Naive thymus-derived CD4-positive, alpha-beta T cell (primary cell): ENCODE data around the gene HDAC8. TPM values are rescaled to one million over a fixed set of nuclear protein-coding genes. Genes with fewer than 3 reads are reported as not detected.

Experiments used
- ATAC-seq: fragments of 150-1000 bp; cut with Tn5 transposase; 2 replicates; pipeline ENCODE4 v1.10.0; 2021; ENCODE audit warnings: mild to moderate bottlenecking, moderate library complexity
- CTCF ChIA-PET: fragments of 350-600 bp; sonication (Branson Sonifier 250); formaldehyde crosslinking; loops from one replicate; lab custom pipeline; 2021; ENCODE audit warnings: antibody characterized with exemption; lab: Charles Lee
- POLR2A ChIA-PET: fragments of 350-600 bp; sonication (Branson Sonifier 250); formaldehyde crosslinking; loops from one replicate; lab custom pipeline; 2021; ENCODE audit warnings: antibody characterized with exemption, inconsistent platforms; lab: Charles Lee
- DNase-seq, 9 donors: peaks; one replicate each; pipeline versions ENCODE4 v3.0.0 to v3.0.0-alpha.2; 2020 to 2022; ENCODE audit warnings: mixed read lengths in 1 of 9
- H3K27ac ChIP-seq: one replicate; pipeline ENCODE4 v1.7.0; 2013; ENCODE audit warnings: mild to moderate bottlenecking, low read depth, low read length, moderate library complexity
- H3K27me3 ChIP-seq, 2 donors: one replicate each; pipeline ENCODE4 v1.7.0; 2013; ENCODE audit warnings: low read length in 2 of 2, mild to moderate bottlenecking in 2 of 2, moderate library complexity in 2 of 2; ENCODE audit not compliant: control insufficient read depth in 2 of 2, insufficient read depth in 2 of 2
- H3K36me3 ChIP-seq, 3 experiments: 1 replicate in 2 of 3; 2 replicates in 1 of 3; pipeline ENCODE4 v1.7.0; 2013; ENCODE audit warnings: low read length in 3 of 3, mild to moderate bottlenecking in 3 of 3, moderate library complexity in 1 of 3; ENCODE audit not compliant: insufficient read depth in 3 of 3, control insufficient read depth in 2 of 3
- H3K4me1 ChIP-seq, 2 donors: one replicate each; pipeline ENCODE4 v1.7.0; 2013; ENCODE audit warnings: low read length in 2 of 2, mild to moderate bottlenecking in 2 of 2, moderate library complexity in 1 of 2; ENCODE audit not compliant: control insufficient read depth in 2 of 2, insufficient read depth in 2 of 2
- H3K4me3 ChIP-seq: 2 replicates; pipeline ENCODE4 v1.7.0; 2013; ENCODE audit warnings: mild to moderate bottlenecking, low read length
- H3K9me3 ChIP-seq, 3 experiments: 1 replicate in 2 of 3; 2 replicates in 1 of 3; pipeline ENCODE4 v1.7.0; 2013; ENCODE audit warnings: low read length in 3 of 3; ENCODE audit not compliant: control insufficient read depth in 2 of 3
- H3K27ac Mint-ChIP-seq, 9 donors: one replicate each; pipeline ENCODE4 v1.8.0; 2020 to 2022; ENCODE audit warnings: mixed read lengths in 9 of 9, mild to moderate bottlenecking in 8 of 9, moderate library complexity in 5 of 9, inconsistent platforms in 2 of 9
- H3K27me3 Mint-ChIP-seq, 5 donors: one replicate each; pipeline ENCODE4 v1.8.0; 2021 to 2022; ENCODE audit warnings: mixed read lengths in 5 of 5, mild to moderate bottlenecking in 1 of 5
- H3K36me3 Mint-ChIP-seq, 5 donors: one replicate each; pipeline ENCODE4 v1.8.0; 2020 to 2022; ENCODE audit warnings: mixed read lengths in 5 of 5, mild to moderate bottlenecking in 3 of 5, inconsistent platforms in 1 of 5
- H3K4me1 Mint-ChIP-seq, 7 donors: one replicate each; pipeline ENCODE4 v1.8.0; 2020 to 2022; ENCODE audit warnings: mixed read lengths in 7 of 7, mild to moderate bottlenecking in 3 of 7, inconsistent platforms in 1 of 7
- H3K4me3 Mint-ChIP-seq, 10 donors: one replicate each; pipeline ENCODE4 v1.8.0; 2020 to 2022; ENCODE audit warnings: mild to moderate bottlenecking in 10 of 10, mixed read lengths in 10 of 10, moderate library complexity in 6 of 10, inconsistent platforms in 2 of 10
- H3K9me3 Mint-ChIP-seq, 11 donors: one replicate each; pipeline ENCODE4 v1.8.0; 2020 to 2022; ENCODE audit warnings: mixed read lengths in 11 of 11, mild to moderate bottlenecking in 4 of 11, inconsistent platforms in 1 of 11, moderate library complexity in 1 of 11
- intact Hi-C, 2 donors: fragments of 100-400 bp; cut with micrococcal nuclease; formaldehyde crosslinking; loops; one replicate each; pipeline ENCODE4 v1.15.1; 2023
- polyA plus RNA-seq, 2 donors: library from polyadenylated mRNA; unstranded; fragments of 300-500 nt; fragmentation: Illumina TruSeq; gene quantifications; one replicate each; pipeline ENCODE4 v1.2.3, GENCODE V29; 2021
- total RNA-seq, 6 experiments: library from RNA in 5 of 6; stranded (reverse) in 5 of 6; gene quantifications; 1 replicate in 5 of 6; 2 replicates in 1 of 6; pipeline ENCODE4 v1.2.3 and lab custom pipeline; 2021 to 2026

Gene HDAC8
- total and polyA plus RNA-seq, 7 experiments from 2014 or later = 11.9 to 30.6 (median 14.8) TPM

- Histone ChIP-seq H3K4me1 (no peaks in the 10 kb centered on the region), H3K9me3 (no peaks in the 10 kb centered on the region), H3K27ac (no peak overlapping the region), H3K4me3 (no peak overlapping the region), H3K27me3 (peaks cover 0 to 2% of the 10 kb centered on the region in 2 donors), H3K36me3 (no peaks in the 10 kb centered on the region)
- ATAC-seq (no peak), DNase-seq (no peak)
- POLR2A ChIA-PET = no interaction called here
- Mint-ChIP-seq H3K36me3 (no peaks in the 10 kb centered on the region), H3K4me1 (peaks cover 0 to 15% (median 8%) of the 10 kb centered on the region in 7 donors), H3K27me3 (peaks cover 35 to 63% (median 48%) of the 10 kb centered on the region in 5 donors), H3K27ac (no peak overlapping the region), H3K4me3 (no peak overlapping the region), H3K9me3 (peaks cover 0 to under 1% (median 0%) of the 10 kb centered on the region in 11 donors)
- intact Hi-C loops = no loop called here
- CTCF ChIA-PET = no interaction called here
These were observed 270.9 kb downstream of the HDAC8 start for GRCh38 chrX:72301781-72302180.

GRCh38 chrX:72299891-72300630 is 272.6 kb downstream of the HDAC8 start:
- Mint-ChIP-seq H3K4me1 (peaks cover 0 to 9% (median 7%) of the 10 kb centered on the region in 7 donors), H3K27me3 (peaks cover 38 to 67% (median 52%) of the 10 kb centered on the region in 5 donors), H3K4me3 (no peak overlapping the region), H3K27ac (no peak overlapping the region), H3K36me3 (no peaks in the 10 kb centered on the region), H3K9me3 (no peaks in the 10 kb centered on the region)
- Histone ChIP-seq H3K36me3 (no peaks in the 10 kb centered on the region), H3K9me3 (no peaks in the 10 kb centered on the region), H3K4me3 (no peak overlapping the region), H3K27ac (no peak overlapping the region), H3K4me1 (no peaks in the 10 kb centered on the region), H3K27me3 (peaks cover 0 to 2% of the 10 kb centered on the region in 2 donors)
- ChIA-PET POLR2A (no interaction called here), CTCF (no interaction called here)
- ATAC-seq = no peak
- intact Hi-C loops = no loop called here
- DNase-seq = no peak

GRCh38 chrX:72297953-72298730 is 274.5 kb downstream of the HDAC8 start:
- Mint-ChIP-seq H3K4me1 (no peaks in the 10 kb centered on the region), H3K27ac (no peak overlapping the region), H3K4me3 (no peak overlapping the region), H3K36me3 (no peaks in the 10 kb centered on the region), H3K9me3 (no peaks in the 10 kb centered on the region), H3K27me3 (peaks cover 29 to 51% (median 44%) of the 10 kb centered on the region in 5 donors)
- Histone ChIP-seq H3K9me3 (no peaks in the 10 kb centered on the region), H3K4me3 (no peak overlapping the region), H3K36me3 (no peaks in the 10 kb centered on the region), H3K27me3 (peaks cover 0 to 2% of the 10 kb centered on the region in 2 donors), H3K27ac (no peak overlapping the region), H3K4me1 (no peaks in the 10 kb centered on the region)
- ATAC-seq = no peak
- DNase-seq = no peak
- ChIA-PET POLR2A (no interaction called here), CTCF (interaction anchor here (0.6 kb wide), 1 partner anchor 271 kb away, joined by 3 read pairs; no protein-coding TSS in a partner anchor)
- intact Hi-C loops = no loop called here

GRCh38 chrX:72296991-72297390 is 275.7 kb downstream of the HDAC8 start:
- Mint-ChIP-seq H3K27me3 (peaks cover 29 to 51% (median 44%) of the 10 kb centered on the region in 5 donors), H3K4me1 (no peaks in the 10 kb centered on the region), H3K36me3 (no peaks in the 10 kb centered on the region), H3K4me3 (no peak overlapping the region), H3K27ac (no peak overlapping the region), H3K9me3 (no peaks in the 10 kb centered on the region)
- Histone ChIP-seq H3K4me1 (no peaks in the 10 kb centered on the region), H3K27ac (no peak overlapping the region), H3K27me3 (no peaks in the 10 kb centered on the region), H3K9me3 (no peaks in the 10 kb centered on the region), H3K36me3 (no peaks in the 10 kb centered on the region), H3K4me3 (no peak overlapping the region)
- intact Hi-C loops = no loop called here
- ChIA-PET CTCF (no interaction called here), POLR2A (no interaction called here)
- ATAC-seq (no peak), DNase-seq (no peak)

GRCh38 chrX:72295745-72296144 is 276.9 kb downstream of the HDAC8 start:
- Histone ChIP-seq H3K36me3 (no peaks in the 10 kb centered on the region), H3K4me1 (no peaks in the 10 kb centered on the region), H3K4me3 (no peak overlapping the region), H3K27me3 (no peaks in the 10 kb centered on the region), H3K27ac (no peak overlapping the region), H3K9me3 (no peaks in the 10 kb centered on the region)
- Mint-ChIP-seq H3K27ac (no peak overlapping the region), H3K27me3 (peaks cover 29 to 50% (median 39%) of the 10 kb centered on the region in 5 donors), H3K36me3 (no peaks in the 10 kb centered on the region), H3K4me1 (no peaks in the 10 kb centered on the region), H3K4me3 (no peak overlapping the region), H3K9me3 (no peaks in the 10 kb centered on the region)
- intact Hi-C loops = no loop called here
- DNase-seq (no peak), ATAC-seq (no peak)
- ChIA-PET CTCF (no interaction called here), POLR2A (no interaction called here)

- Mint-ChIP-seq H3K27me3 (peaks cover 19 to 46% (median 31%) of the 10 kb centered on the region in 5 donors), H3K27ac (no peak overlapping the region), H3K4me1 (no peaks in the 10 kb centered on the region), H3K4me3 (no peak overlapping the region), H3K36me3 (peaks cover 0 to 4% (median 0%) of the 10 kb centered on the region in 5 donors), H3K9me3 (peaks cover 0 to 5% (median 0%) of the 10 kb centered on the region in 11 donors)
- no peaks in the 10 kb centered on the region for H3K27me3 ChIP-seq
- H3K4me1 ChIP-seq = no peaks in the 10 kb centered on the region
- ATAC-seq = no peak
- no peak overlapping the region for H3K4me3 ChIP-seq
- H3K36me3 ChIP-seq = no peaks in the 10 kb centered on the region
- H3K9me3 ChIP-seq = no peaks in the 10 kb centered on the region
- CTCF ChIA-PET = no interaction called here
- H3K27ac ChIP-seq = no peak overlapping the region
- POLR2A ChIA-PET = no interaction called here
- intact Hi-C loops = no loop called here
- DNase-seq = no peak
These were observed 278.1 kb downstream of the HDAC8 start for GRCh38 chrX:72294497-72294896.
